Measurements from ENCODE around the gene COX17. TPM values are rescaled to one million over a fixed set of nuclear protein-coding genes. Genes with fewer than 3 reads are reported as not detected.

COX17 gene
- total and polyA plus RNA-seq, 4 experiments from 2014 or later, result 46.1 to 88.2 (median 63.6) TPM

- Mint-ChIP-seq H3K4me1 (peaks cover 0 to 2% (median 0%) of the 10 kb centered on the region in 4 donors), H3K9me3 (no peaks in the 10 kb centered on the region), H3K36me3 (peaks cover 21 to 23% of the 10 kb centered on the region in 2 donors), H3K4me3 (no peak overlapping the region), H3K27me3 (no peaks in the 10 kb centered on the region), H3K27ac (peak overlapping the region in 1 of 7 donors; percentile 68)
- Histone ChIP-seq H3K4me1 (ENCODE audit: insufficient read depth, low read length) (no peaks in the 10 kb centered on the region), H3K27me3 (ENCODE audit: insufficient read depth, low read length) (no peaks in the 10 kb centered on the region), H3K4me3 (ENCODE audit: low read length in 2 of 2) (no peak overlapping the region), H3K36me3 (ENCODE audit: insufficient read depth, low read length) (peaks cover 4% of the 10 kb centered on the region), H3K27ac (ENCODE audit: low read depth, low read length) (no peak overlapping the region), H3K9me3 (ENCODE audit: control insufficient read depth in 1 of 2, low read length in 2 of 2) (no peaks in the 10 kb centered on the region)
- intact Hi-C loops (cut with micrococcal nuclease), result no loop called here
- ChIA-PET POLR2A (ENCODE audit: partially characterized antibody) (no interaction called here), CTCF (ENCODE audit: partially characterized antibody) (no interaction called here)
- DNase-seq, result no peak
Observed at GRCh38 chr3:119664370-119664769, 12.8 kb downstream of the COX17 start.

- Mint-ChIP-seq H3K4me3 (no peak overlapping the region), H3K9me3 (no peaks in the 10 kb centered on the region), H3K4me1 (peaks cover 0 to 1% (median 0%) of the 10 kb centered on the region in 4 donors), H3K36me3 (peaks cover 16 to 21% of the 10 kb centered on the region in 2 donors), H3K27ac (peak overlapping the region in 2 of 7 donors; percentile 6 to 68), H3K27me3 (no peaks in the 10 kb centered on the region)
- Histone ChIP-seq H3K36me3 (ENCODE audit: insufficient read depth, low read length) (peaks cover 4% of the 10 kb centered on the region), H3K4me3 (ENCODE audit: low read length in 2 of 2) (no peak overlapping the region), H3K27ac (ENCODE audit: low read depth, low read length) (no peak overlapping the region), H3K27me3 (ENCODE audit: insufficient read depth, low read length) (no peaks in the 10 kb centered on the region), H3K9me3 (ENCODE audit: control insufficient read depth in 1 of 2, low read length in 2 of 2) (no peaks in the 10 kb centered on the region), H3K4me1 (ENCODE audit: insufficient read depth, low read length) (no peaks in the 10 kb centered on the region)
- CTCF ChIA-PET (ENCODE audit: partially characterized antibody), result no interaction called here
- DNase-seq, result no peak
- POLR2A ChIA-PET (ENCODE audit: partially characterized antibody), result no interaction called here
- intact Hi-C loops (cut with micrococcal nuclease), result no loop called here
Observed at GRCh38 chr3:119663885-119664284, 13.3 kb downstream of the COX17 start.

GRCh38 chr3:119662604-119663373, 14.4 kb downstream of the COX17 start:
- peak overlapping the region in 1 of 8 donors; percentile 24 for H3K4me3 Mint-ChIP-seq
- peaks cover 0 to 1% (median 0%) of the 10 kb centered on the region in 4 donors for H3K4me1 Mint-ChIP-seq
- POLR2A ChIA-PET (ENCODE audit: partially characterized antibody), result interaction anchor here (0.8 kb wide), 1 partner anchor 14 kb away, joined by 3 read pairs; the partner anchor contains the start of gene COX17
- H3K36me3 Mint-ChIP-seq, result peaks cover 18 to 20% of the 10 kb centered on the region in 2 donors
- no peak for DNase-seq
- intact Hi-C loops (cut with micrococcal nuclease), result loop anchor here (1.0 kb wide), 1 partner anchor 35 kb away; no protein-coding TSS in a partner anchor
- no peaks in the 10 kb centered on the region for H3K27me3 Mint-ChIP-seq
- Histone ChIP-seq H3K36me3 (ENCODE audit: insufficient read depth, low read length) (no peaks in the 10 kb centered on the region), H3K4me3 (ENCODE audit: low read length in 2 of 2) (no peak overlapping the region), H3K9me3 (ENCODE audit: control insufficient read depth in 1 of 2, low read length in 2 of 2) (no peaks in the 10 kb centered on the region), H3K27ac (ENCODE audit: low read depth, low read length) (no peak overlapping the region), H3K4me1 (ENCODE audit: insufficient read depth, low read length) (no peaks in the 10 kb centered on the region), H3K27me3 (ENCODE audit: insufficient read depth, low read length) (no peaks in the 10 kb centered on the region)
- CTCF ChIA-PET (ENCODE audit: partially characterized antibody), result no interaction called here
- H3K9me3 Mint-ChIP-seq, result no peaks in the 10 kb centered on the region
- peak overlapping the region in 4 of 7 donors; percentile 19 to 82 (median 66) for H3K27ac Mint-ChIP-seq

GRCh38 chr3:119660474-119661440, 16.4 kb downstream of the COX17 start, which contains the start of gene POPDC2:
POPDC2 (minus strand) TSS chr3:119660589; CDS start chr3:119660423, 166 bp downstream.
- Histone ChIP-seq H3K27ac (ENCODE audit: low read depth, low read length) (no peak within 1 kb of the TSS), H3K27me3 (ENCODE audit: insufficient read depth, low read length) (no peaks in the 10 kb centered on the region), H3K4me1 (ENCODE audit: insufficient read depth, low read length) (no peaks in the 10 kb centered on the region), H3K4me3 (ENCODE audit: low read length in 2 of 2) (no peak within 1 kb of the TSS), H3K9me3 (ENCODE audit: control insufficient read depth in 1 of 2, low read length in 2 of 2) (no peaks in the 10 kb centered on the region), H3K36me3 (ENCODE audit: insufficient read depth, low read length) (no peaks in the 10 kb centered on the region)
- intact Hi-C loops (cut with micrococcal nuclease), result no loop called here
- CTCF ChIA-PET (ENCODE audit: partially characterized antibody), result interaction anchor here (1.2 kb wide), 1 partner anchor 12 kb away, joined by 3 read pairs; no protein-coding TSS in a partner anchor
- H3K4me3 Mint-ChIP-seq, result no peak within 1 kb of the TSS
- peaks cover 0 to 2% (median under 1%) of the 10 kb centered on the region in 4 donors for H3K4me1 Mint-ChIP-seq
- POLR2A ChIA-PET (ENCODE audit: partially characterized antibody), result no interaction called here
- H3K27ac Mint-ChIP-seq, result peak within 1 kb of the TSS in 2 of 7 donors; percentile 8 to 45
- DNase-seq, result no peak
- peaks cover 15 to 24% of the 10 kb centered on the region in 2 donors for H3K36me3 Mint-ChIP-seq
- no peaks in the 10 kb centered on the region for H3K27me3 Mint-ChIP-seq
- H3K9me3 Mint-ChIP-seq, result no peaks in the 10 kb centered on the region

GRCh38 chr3:119659606-119660291, 17.5 kb downstream of the COX17 start:
- Histone ChIP-seq H3K9me3 (ENCODE audit: control insufficient read depth in 1 of 2, low read length in 2 of 2) (no peaks in the 10 kb centered on the region), H3K4me3 (ENCODE audit: low read length in 2 of 2) (no peak overlapping the region), H3K27me3 (ENCODE audit: insufficient read depth, low read length) (no peaks in the 10 kb centered on the region), H3K36me3 (ENCODE audit: insufficient read depth, low read length) (no peaks in the 10 kb centered on the region), H3K27ac (ENCODE audit: low read depth, low read length) (no peak overlapping the region), H3K4me1 (ENCODE audit: insufficient read depth, low read length) (no peaks in the 10 kb centered on the region)
- ChIA-PET CTCF (ENCODE audit: partially characterized antibody) (no interaction called here), POLR2A (ENCODE audit: partially characterized antibody) (no interaction called here)
- Mint-ChIP-seq H3K27ac (peak overlapping the region in 2 of 7 donors; percentile 8 to 45), H3K27me3 (no peaks in the 10 kb centered on the region), H3K4me1 (peaks cover 0 to 2% (median under 1%) of the 10 kb centered on the region in 4 donors), H3K36me3 (peaks cover 15 to 24% of the 10 kb centered on the region in 2 donors), H3K4me3 (no peak overlapping the region), H3K9me3 (no peaks in the 10 kb centered on the region)
- intact Hi-C loops (cut with micrococcal nuclease), result no loop called here
- DNase-seq, result no peak

- intact Hi-C loops (cut with micrococcal nuclease), result no loop called here
- Mint-ChIP-seq H3K4me3 (no peak overlapping the region), H3K4me1 (peaks cover 0 to 2% (median under 1%) of the 10 kb centered on the region in 4 donors), H3K36me3 (peaks cover 15 to 28% of the 10 kb centered on the region in 2 donors), H3K27ac (no peak overlapping the region), H3K9me3 (no peaks in the 10 kb centered on the region), H3K27me3 (no peaks in the 10 kb centered on the region)
- ChIA-PET POLR2A (ENCODE audit: partially characterized antibody) (no interaction called here), CTCF (ENCODE audit: partially characterized antibody) (no interaction called here)
- no peak overlapping the region for H3K27ac ChIP-seq (ENCODE audit: low read depth, low read length)
- H3K4me1 ChIP-seq (ENCODE audit: insufficient read depth, low read length), result no peaks in the 10 kb centered on the region
- H3K9me3 ChIP-seq (ENCODE audit: control insufficient read depth in 1 of 2, low read length in 2 of 2), result no peaks in the 10 kb centered on the region
- H3K36me3 ChIP-seq (ENCODE audit: insufficient read depth, low read length), result no peaks in the 10 kb centered on the region
- H3K4me3 ChIP-seq (ENCODE audit: low read length in 2 of 2), result no peak overlapping the region
- no peaks in the 10 kb centered on the region for H3K27me3 ChIP-seq (ENCODE audit: insufficient read depth, low read length)
- DNase-seq, result no peak
Observed at GRCh38 chr3:119658994-119659393, 18.2 kb downstream of the COX17 start.

Measured in CD4-positive, alpha-beta memory T cell (primary cell).